ENCODE measurements around the gene ALG9. TPM values are rescaled to one million over a fixed set of nuclear protein-coding genes. Genes with fewer than 3 reads are reported as not detected.

The ALG9 gene
- total and polyA plus RNA-seq, 10 of the 15 experiments (the other 5 are each of a cell fraction or from before 2014, with no cell fraction given), result 10.8 to 41.6 (median 25.5) TPM

- TF ChIP-seq, protein P1, sequence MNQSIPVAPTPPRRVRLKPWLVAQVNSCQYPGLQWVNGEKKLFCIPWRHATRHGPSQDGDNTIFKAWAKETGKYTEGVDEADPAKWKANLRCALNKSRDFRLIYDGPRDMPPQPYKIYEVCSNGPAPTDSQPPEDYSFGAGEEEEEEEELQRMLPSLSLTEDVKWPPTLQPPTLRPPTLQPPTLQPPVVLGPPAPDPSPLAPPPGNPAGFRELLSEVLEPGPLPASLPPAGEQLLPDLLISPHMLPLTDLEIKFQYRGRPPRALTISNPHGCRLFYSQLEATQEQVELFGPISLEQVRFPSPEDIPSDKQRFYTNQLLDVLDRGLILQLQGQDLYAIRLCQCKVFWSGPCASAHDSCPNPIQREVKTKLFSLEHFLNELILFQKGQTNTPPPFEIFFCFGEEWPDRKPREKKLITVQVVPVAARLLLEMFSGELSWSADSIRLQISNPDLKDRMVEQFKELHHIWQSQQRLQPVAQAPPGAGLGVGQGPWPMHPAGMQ (IDR thresholded peaks at IDR 0.05; ENCODE audit: borderline replicate concordance), result no peak
- TF ChIP-seq EGR1 (IDR thresholded peaks at IDR 0.05; ENCODE audit: borderline replicate concordance in 1 of 2, low read depth in 2 of 2, low read length in 2 of 2), result no peak
- no peak for TF ChIP-seq NKRF (conservative IDR thresholded peaks at IDR 0.05)
- no peak for TF ChIP-seq BCL3 (IDR thresholded peaks at IDR 0.05; ENCODE audit: borderline replicate concordance, insufficient read depth, low read depth, low read length, poor library complexity, severe bottlenecking)
- no peak for TF ChIP-seq SRF (IDR thresholded peaks at IDR 0.05; ENCODE audit: low read depth in 2 of 2, low read length in 2 of 2)
- TF ChIP-seq PBX3 (IDR thresholded peaks at IDR 0.05; ENCODE audit: insufficient replicate concordance, low read depth, low read length), result no peak
- no peak for TF ChIP-seq MTA2 (IDR thresholded peaks at IDR 0.05; ENCODE audit: low read depth)
These were observed 59.9 kb downstream of the ALG9 start (continued) for GRCh38 chr11:111811445-111811844.

Data from GM12878 (cell line).